Naive B cell (primary cell): ENCODE measurements around the gene HMGA1. TPM values are rescaled to one million over a fixed set of nuclear protein-coding genes. Genes with fewer than 3 reads are reported as not detected.

ENCODE experiments used
- ATAC-seq, 2 donors: fragments of 150-1000 bp; cut with Tn5 transposase; 2 replicates each; pipeline ENCODE4 v1.10.0; 2021; ENCODE audit warnings: low read depth in 2 of 2, mild to moderate bottlenecking in 2 of 2, moderate library complexity in 2 of 2
- DNase-seq: peaks from one replicate; pipeline ENCODE4 v3.0.0; 2022
- H3K27ac Mint-ChIP-seq, 6 donors: one replicate each; pipeline ENCODE4 v1.8.0; 2020 to 2022; ENCODE audit warnings: mild to moderate bottlenecking in 6 of 6, mixed read lengths in 6 of 6, moderate library complexity in 5 of 6, inconsistent platforms in 2 of 6
- H3K27me3 Mint-ChIP-seq, 3 donors: one replicate each; pipeline ENCODE4 v1.8.0; 2021 to 2022; ENCODE audit warnings: mixed read lengths in 3 of 3, mild to moderate bottlenecking in 1 of 3
- H3K36me3 Mint-ChIP-seq, 2 donors: one replicate each; pipeline ENCODE4 v1.8.0; 2020 to 2022; ENCODE audit warnings: mixed read lengths in 2 of 2, inconsistent platforms in 1 of 2, mild to moderate bottlenecking in 1 of 2
- H3K4me1 Mint-ChIP-seq, 3 donors: one replicate each; pipeline ENCODE4 v1.8.0; 2020 to 2022; ENCODE audit warnings: mixed read lengths in 3 of 3, inconsistent platforms in 1 of 3, mild to moderate bottlenecking in 1 of 3, moderate library complexity in 1 of 3
- H3K4me3 Mint-ChIP-seq, 8 donors: one replicate each; pipeline ENCODE4 v1.8.0; 2020 to 2022; ENCODE audit warnings: mild to moderate bottlenecking in 8 of 8, mixed read lengths in 8 of 8, moderate library complexity in 8 of 8, inconsistent platforms in 2 of 8
- H3K9me3 Mint-ChIP-seq, 7 donors: one replicate each; pipeline ENCODE4 v1.8.0; 2020 to 2022; ENCODE audit warnings: mixed read lengths in 7 of 7, mild to moderate bottlenecking in 5 of 7, inconsistent platforms in 2 of 7, moderate library complexity in 1 of 7
- polyA plus RNA-seq, 6 donors: library from polyadenylated mRNA; unstranded; fragments of 300-500 nt; fragmentation: Illumina TruSeq; gene quantifications; one replicate each; pipeline ENCODE4 v1.2.3, GENCODE V29; 2021; ENCODE audit warnings: low read depth in 6 of 6

The HMGA1 gene
- polyA plus RNA-seq, result 10 to 100 TPM; 17.2 to 38.1 (median 31.2) TPM

- no peaks in the 10 kb centered on the region for H3K9me3 Mint-ChIP-seq
- H3K4me3 Mint-ChIP-seq, result peak within 1 kb of the TSS; percentile 87 to 96 (median 93)
- peak within 1 kb of the TSS; percentile 96 to 99 (median 98) for H3K27ac Mint-ChIP-seq
- no peaks in the 10 kb centered on the region for H3K27me3 Mint-ChIP-seq
- ATAC-seq (peak; percentile 78 to 79), DNase-seq (peak; percentile 90)
- peaks cover 25 to 54% (median 34%) of the 10 kb centered on the region in 3 donors for H3K4me1 Mint-ChIP-seq
- peaks cover 0 to 4% of the 10 kb centered on the region in 2 donors for H3K36me3 Mint-ChIP-seq
These were observed at the start of gene HMGA1 for GRCh38 chr6:34236443-34237315. Gene HMGA1 (plus strand): TSS chr6:34236873. CDS start chr6:34240781, 3,908 bp downstream.

- Mint-ChIP-seq H3K36me3 (no peaks in the 10 kb centered on the region), H3K27ac (peak overlapping the region in 5 of 6 donors; percentile 25 to 85 (median 48)), H3K4me1 (peaks cover 9 to 16% (median 12%) of the 10 kb centered on the region in 3 donors), H3K27me3 (no peaks in the 10 kb centered on the region), H3K4me3 (peak overlapping the region in 1 of 8 donors; percentile 8), H3K9me3 (no peaks in the 10 kb centered on the region)
- ATAC-seq (peak; percentile 97 to 98), DNase-seq (peak; percentile 48)
These were observed 46.7 kb upstream of the HMGA1 start for GRCh38 chr6:34189806-34190503.

GRCh38 chr6:34190504-34191122 lies 46.1 kb upstream of the HMGA1 start:
- H3K36me3 Mint-ChIP-seq, result no peaks in the 10 kb centered on the region
- ATAC-seq (no peak), DNase-seq (no peak)
- H3K4me1 Mint-ChIP-seq, result peaks cover 9 to 16% (median 12%) of the 10 kb centered on the region in 3 donors
- H3K9me3 Mint-ChIP-seq, result no peaks in the 10 kb centered on the region
- H3K27ac Mint-ChIP-seq, result peak overlapping the region in 5 of 6 donors; percentile 25 to 85 (median 35)
- no peaks in the 10 kb centered on the region for H3K27me3 Mint-ChIP-seq
- peak overlapping the region in 1 of 8 donors; percentile 8 for H3K4me3 Mint-ChIP-seq

- Mint-ChIP-seq H3K9me3 (no peaks in the 10 kb centered on the region), H3K4me1 (peaks cover 13 to 23% (median 16%) of the 10 kb centered on the region in 3 donors), H3K27me3 (no peaks in the 10 kb centered on the region), H3K4me3 (peak overlapping the region in 4 of 8 donors; percentile 47 to 59 (median 50)), H3K27ac (peak overlapping the region in 1 of 6 donors; percentile 86), H3K36me3 (no peaks in the 10 kb centered on the region)
- DNase-seq (no peak), ATAC-seq (no peak)
These were observed 41.9 kb upstream of the HMGA1 start for GRCh38 chr6:34194772-34195171.

GRCh38 chr6:34195726-34196115 lies 41.0 kb upstream of the HMGA1 start:
- Mint-ChIP-seq H3K36me3 (no peaks in the 10 kb centered on the region), H3K27ac (no peak overlapping the region), H3K4me3 (peak overlapping the region in 3 of 8 donors; percentile 2 to 54 (median 43)), H3K9me3 (no peaks in the 10 kb centered on the region), H3K27me3 (peaks cover 0 to 6% (median 0%) of the 10 kb centered on the region in 3 donors), H3K4me1 (peaks cover 4 to 13% (median 6%) of the 10 kb centered on the region in 3 donors)
- ATAC-seq, result no peak
- DNase-seq, result no peak

GRCh38 chr6:34196116-34196832 lies 40.4 kb upstream of the HMGA1 start:
- H3K9me3 Mint-ChIP-seq, result no peaks in the 10 kb centered on the region
- ATAC-seq (peak; percentile 99), DNase-seq (peak; percentile 88)
- peak overlapping the region; percentile 33 to 94 (median 78) for H3K27ac Mint-ChIP-seq
- no peaks in the 10 kb centered on the region for H3K36me3 Mint-ChIP-seq
- peaks cover 0 to 6% (median 0%) of the 10 kb centered on the region in 3 donors for H3K27me3 Mint-ChIP-seq
- peak overlapping the region; percentile 85 to 93 (median 90) for H3K4me3 Mint-ChIP-seq
- peaks cover 4 to 11% (median 6%) of the 10 kb centered on the region in 3 donors for H3K4me1 Mint-ChIP-seq

- no peaks in the 10 kb centered on the region for H3K36me3 Mint-ChIP-seq
- peaks cover 0 to under 1% (median 0%) of the 10 kb centered on the region in 7 donors for H3K9me3 Mint-ChIP-seq
- peak overlapping the region in 4 of 6 donors; percentile 33 to 83 (median 70) for H3K27ac Mint-ChIP-seq
- DNase-seq (no peak), ATAC-seq (no peak)
- peaks cover 0 to 6% (median 0%) of the 10 kb centered on the region in 3 donors for H3K27me3 Mint-ChIP-seq
- peak overlapping the region; percentile 85 to 93 (median 90) for H3K4me3 Mint-ChIP-seq
- peaks cover 4 to 11% (median 6%) of the 10 kb centered on the region in 3 donors for H3K4me1 Mint-ChIP-seq
These were observed 39.9 kb upstream of the HMGA1 start for GRCh38 chr6:34196833-34197195.

GRCh38 chr6:34200340-34200971 lies 36.2 kb upstream of the HMGA1 start:
- ATAC-seq (no peak), DNase-seq (no peak)
- H3K27me3 Mint-ChIP-seq, result peaks cover 0 to 6% (median 0%) of the 10 kb centered on the region in 3 donors
- H3K4me3 Mint-ChIP-seq, result no peak overlapping the region
- peaks cover 0 to 2% (median 0%) of the 10 kb centered on the region in 7 donors for H3K9me3 Mint-ChIP-seq
- H3K4me1 Mint-ChIP-seq, result peaks cover 4 to 11% (median 6%) of the 10 kb centered on the region in 3 donors
- peak overlapping the region in 1 of 6 donors; percentile 43 for H3K27ac Mint-ChIP-seq
- H3K36me3 Mint-ChIP-seq, result no peaks in the 10 kb centered on the region

GRCh38 chr6:34201455-34202107 lies 35.1 kb upstream of the HMGA1 start:
- DNase-seq (no peak), ATAC-seq (no peak)
- Mint-ChIP-seq H3K4me1 (peaks cover under 1 to 6% (median under 1%) of the 10 kb centered on the region in 3 donors), H3K4me3 (no peak overlapping the region), H3K27ac (peak overlapping the region in 2 of 6 donors; percentile 32 to 43), H3K27me3 (peaks cover 0 to 6% (median 0%) of the 10 kb centered on the region in 3 donors), H3K9me3 (peaks cover 0 to 2% (median 0%) of the 10 kb centered on the region in 7 donors), H3K36me3 (no peaks in the 10 kb centered on the region)

GRCh38 chr6:34202329-34203201 lies 34.1 kb upstream of the HMGA1 start:
- no peak for ATAC-seq
- H3K36me3 Mint-ChIP-seq, result no peaks in the 10 kb centered on the region
- H3K4me3 Mint-ChIP-seq, result no peak overlapping the region
- peak overlapping the region in 1 of 6 donors; percentile 41 for H3K27ac Mint-ChIP-seq
- no peaks in the 10 kb centered on the region for H3K4me1 Mint-ChIP-seq
- peaks cover 0 to 2% (median 0%) of the 10 kb centered on the region in 7 donors for H3K9me3 Mint-ChIP-seq
- DNase-seq, result no peak
- H3K27me3 Mint-ChIP-seq, result peaks cover 0 to 6% (median 0%) of the 10 kb centered on the region in 3 donors

- Mint-ChIP-seq H3K9me3 (peaks cover 0 to 2% (median 0%) of the 10 kb centered on the region in 7 donors), H3K4me3 (no peak overlapping the region), H3K36me3 (no peaks in the 10 kb centered on the region), H3K27me3 (peaks cover 0 to 6% (median 0%) of the 10 kb centered on the region in 3 donors), H3K27ac (no peak overlapping the region), H3K4me1 (no peaks in the 10 kb centered on the region)
- DNase-seq, result no peak
- peak in 1 of 2 donors; percentile 27 for ATAC-seq
These were observed 32.0 kb upstream of the HMGA1 start for GRCh38 chr6:34204693-34205092.
